Sigmoid colon (tissue), 4 donors: ENCODE data around the gene CDX1.

ENCODE experiments used
- CTCF ChIP-seq, 4 experiments: fragments of 450-650 bp in 3 of 4; fragments of 200-600 bp in 1 of 4; IDR thresholded peaks; one replicate each; pipeline ENCODE4 v1.5.1; 2016 to 2019; ENCODE audit warnings: antibody characterized with exemption in 4 of 4, mild to moderate bottlenecking in 3 of 4, moderate library complexity in 2 of 4
- EP300 ChIP-seq, 4 donors: sonication (generic); formaldehyde crosslinking; IDR thresholded peaks; one replicate each; pipeline ENCODE4 v1.6.1; 2017; ENCODE audit warnings: antibody characterized with exemption in 4 of 4

DNA sequence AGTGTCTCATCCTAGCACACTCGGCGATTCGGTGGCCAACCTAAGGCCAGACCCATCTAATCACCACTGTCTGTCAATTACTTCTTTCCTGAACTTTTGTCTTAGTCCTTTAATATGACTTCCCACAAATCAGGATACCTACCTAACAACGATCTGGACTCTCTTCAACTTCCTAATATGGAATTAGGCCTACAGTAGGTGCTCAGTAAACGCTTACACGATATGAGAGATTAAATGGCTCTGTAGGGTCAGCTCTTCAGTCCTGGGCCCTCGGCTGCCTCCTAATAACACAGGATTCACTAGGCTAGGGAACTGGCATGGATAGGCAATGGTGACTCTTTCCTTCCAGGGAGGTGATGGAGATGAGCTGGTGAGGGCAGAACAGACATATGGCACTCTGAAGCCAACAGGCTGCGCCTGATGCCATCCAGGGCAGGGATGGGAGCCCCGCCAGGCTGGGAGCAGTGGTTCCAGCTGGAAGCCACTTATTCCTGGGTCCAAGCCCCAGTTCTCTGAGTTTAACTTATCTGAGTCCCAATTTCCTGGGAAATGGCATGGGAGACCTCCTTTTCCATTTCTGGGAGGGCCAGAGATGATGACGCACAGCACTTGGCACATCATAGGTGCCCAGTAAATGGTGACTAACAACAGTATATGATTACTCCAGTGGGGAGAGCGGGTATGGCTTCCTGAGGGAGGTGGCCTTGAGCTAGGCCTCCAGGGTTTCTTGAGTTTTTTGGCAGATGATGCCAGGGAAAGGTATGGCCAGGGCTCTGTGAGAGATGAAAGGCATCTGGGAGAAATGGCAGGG is 18.3 kb upstream of the CDX1 start:
- TF ChIP-seq CTCF (IDR thresholded peaks at IDR 0.05), result no peak
- no peak for TF ChIP-seq EP300 (IDR thresholded peaks at IDR 0.05)
